ENCODE data around the gene DCHS1. TPM values are rescaled to one million over a fixed set of nuclear protein-coding genes. Genes with fewer than 3 reads are reported as not detected.

The DCHS1 gene
- total and polyA plus RNA-seq, 2 experiments from 2014 or later, result 16.0 to 60.2 TPM

- no peaks in the 10 kb centered on the region for H3K4me1 ChIP-seq (ENCODE audit: low read depth)
- H3K36me3 ChIP-seq, result no peaks in the 10 kb centered on the region
- H3K27ac ChIP-seq, result no peak overlapping the region
- TF ChIP-seq, protein P1, sequence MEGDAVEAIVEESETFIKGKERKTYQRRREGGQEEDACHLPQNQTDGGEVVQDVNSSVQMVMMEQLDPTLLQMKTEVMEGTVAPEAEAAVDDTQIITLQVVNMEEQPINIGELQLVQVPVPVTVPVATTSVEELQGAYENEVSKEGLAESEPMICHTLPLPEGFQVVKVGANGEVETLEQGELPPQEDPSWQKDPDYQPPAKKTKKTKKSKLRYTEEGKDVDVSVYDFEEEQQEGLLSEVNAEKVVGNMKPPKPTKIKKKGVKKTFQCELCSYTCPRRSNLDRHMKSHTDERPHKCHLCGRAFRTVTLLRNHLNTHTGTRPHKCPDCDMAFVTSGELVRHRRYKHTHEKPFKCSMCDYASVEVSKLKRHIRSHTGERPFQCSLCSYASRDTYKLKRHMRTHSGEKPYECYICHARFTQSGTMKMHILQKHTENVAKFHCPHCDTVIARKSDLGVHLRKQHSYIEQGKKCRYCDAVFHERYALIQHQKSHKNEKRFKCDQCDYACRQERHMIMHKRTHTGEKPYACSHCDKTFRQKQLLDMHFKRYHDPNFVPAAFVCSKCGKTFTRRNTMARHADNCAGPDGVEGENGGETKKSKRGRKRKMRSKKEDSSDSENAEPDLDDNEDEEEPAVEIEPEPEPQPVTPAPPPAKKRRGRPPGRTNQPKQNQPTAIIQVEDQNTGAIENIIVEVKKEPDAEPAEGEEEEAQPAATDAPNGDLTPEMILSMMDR (IDR thresholded peaks at IDR 0.05; ENCODE audit: low read depth, low read length), result no peak
- no peak overlapping the region for H3K4me3 ChIP-seq
- no peak for DNase-seq (ENCODE audit: low read depth in 1 of 2, low spot score in 1 of 2)
- no peaks in the 10 kb centered on the region for H3K27me3 ChIP-seq
- H3K9me3 ChIP-seq (ENCODE audit: low read depth), result no peaks in the 10 kb centered on the region
These were observed 19.3 kb upstream of the DCHS1 start for GRCh38 chr11:6674862-6675261.

DNA sequence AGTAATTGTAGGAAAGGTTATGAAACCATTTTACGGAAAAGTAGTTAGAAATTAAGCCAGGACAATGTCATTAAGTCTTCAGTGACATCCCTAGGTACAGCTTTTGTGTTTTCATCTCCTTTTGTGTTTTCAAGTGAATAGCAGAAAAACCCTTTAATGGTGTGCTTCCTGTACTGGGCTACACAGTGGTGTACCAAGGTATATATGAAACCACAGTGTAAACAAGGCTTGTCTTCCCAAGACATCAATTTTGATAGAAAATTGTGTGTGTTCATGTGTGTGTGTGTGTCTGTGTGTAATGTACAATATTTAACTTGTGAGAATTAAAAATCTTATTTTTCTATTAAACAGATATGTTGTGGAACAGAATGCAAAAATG, 18.6 kb upstream of the DCHS1 start:
- H3K27ac ChIP-seq, result no peak overlapping the region
- no peak for DNase-seq (ENCODE audit: low read depth in 1 of 2, low spot score in 1 of 2)
- no peaks in the 10 kb centered on the region for H3K36me3 ChIP-seq
- no peak overlapping the region for H3K4me3 ChIP-seq
- TF ChIP-seq, protein P1 (IDR thresholded peaks at IDR 0.05; ENCODE audit: low read depth, low read length), result no peak
- H3K9me3 ChIP-seq (ENCODE audit: low read depth), result no peaks in the 10 kb centered on the region
- no peaks in the 10 kb centered on the region for H3K4me1 ChIP-seq (ENCODE audit: low read depth)
- H3K27me3 ChIP-seq, result no peaks in the 10 kb centered on the region

DNA sequence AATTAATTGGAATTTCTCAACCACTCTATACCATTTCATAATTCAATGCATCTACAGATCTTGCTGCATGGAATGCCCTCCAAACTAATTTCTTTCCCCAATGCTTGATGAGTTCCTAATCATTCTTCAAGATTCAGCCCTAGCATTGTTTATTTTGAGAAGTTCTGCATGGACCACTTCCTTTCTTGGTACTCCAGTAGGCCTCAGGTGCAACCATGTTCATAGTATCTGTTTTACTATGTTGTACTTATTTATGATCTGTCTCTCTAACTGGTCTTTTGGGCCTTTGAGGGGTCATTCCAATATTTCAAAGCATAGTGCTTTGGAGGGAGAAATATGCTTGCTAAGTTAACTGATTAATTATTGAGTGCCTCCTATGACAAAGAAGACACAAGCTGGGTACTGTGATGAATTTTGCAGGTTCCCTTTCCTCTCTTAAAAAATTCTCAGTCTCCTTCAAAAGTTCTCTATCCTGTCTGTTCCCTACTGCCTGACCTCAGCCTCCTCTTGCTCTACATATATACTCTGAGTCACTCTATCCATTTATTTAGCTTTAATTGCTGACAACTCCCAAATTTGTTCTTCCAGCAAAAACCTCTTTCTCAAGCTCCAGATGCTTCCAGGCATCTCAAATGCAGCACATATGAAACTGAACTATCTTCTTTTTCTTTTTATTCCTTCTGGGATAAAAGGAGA, 18.1 kb upstream of the DCHS1 start:
- Histone ChIP-seq H3K9me3 (ENCODE audit: low read depth) (no peaks in the 10 kb centered on the region), H3K4me1 (ENCODE audit: low read depth) (no peaks in the 10 kb centered on the region), H3K36me3 (no peaks in the 10 kb centered on the region), H3K27me3 (no peaks in the 10 kb centered on the region), H3K27ac (no peak overlapping the region), H3K4me3 (no peak overlapping the region)
- no peak for DNase-seq (ENCODE audit: low read depth in 1 of 2, low spot score in 1 of 2)
- TF ChIP-seq, protein P1 (IDR thresholded peaks at IDR 0.05; ENCODE audit: low read depth, low read length), result no peak

DNA sequence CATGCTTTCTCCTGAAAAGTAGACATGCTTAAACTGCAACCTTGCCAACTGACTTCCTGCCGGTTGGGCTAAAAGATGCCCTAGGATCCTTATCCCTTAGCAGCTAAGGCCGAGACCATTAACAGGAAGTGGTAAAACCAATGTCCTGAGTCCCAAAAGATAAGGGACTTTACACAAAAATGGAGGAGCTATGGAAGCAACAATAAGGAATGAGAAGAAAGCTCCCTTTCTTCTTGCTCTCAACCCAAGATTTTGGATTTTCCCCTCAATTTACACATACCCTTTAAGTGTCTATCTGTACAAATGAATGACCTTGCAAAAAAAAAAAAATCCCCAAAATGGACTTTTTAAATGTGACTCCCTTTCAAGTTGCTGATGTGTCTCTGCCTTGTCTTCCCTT, 16.4 kb upstream of the DCHS1 start:
- Histone ChIP-seq H3K36me3 (no peaks in the 10 kb centered on the region), H3K4me1 (ENCODE audit: low read depth) (no peaks in the 10 kb centered on the region), H3K27ac (no peak overlapping the region), H3K27me3 (no peaks in the 10 kb centered on the region), H3K4me3 (no peak overlapping the region), H3K9me3 (ENCODE audit: low read depth) (no peaks in the 10 kb centered on the region)
- TF ChIP-seq, protein P1 (IDR thresholded peaks at IDR 0.05; ENCODE audit: low read depth, low read length), result no peak
- no peak for DNase-seq (ENCODE audit: low read depth in 1 of 2, low spot score in 1 of 2)

DNA sequence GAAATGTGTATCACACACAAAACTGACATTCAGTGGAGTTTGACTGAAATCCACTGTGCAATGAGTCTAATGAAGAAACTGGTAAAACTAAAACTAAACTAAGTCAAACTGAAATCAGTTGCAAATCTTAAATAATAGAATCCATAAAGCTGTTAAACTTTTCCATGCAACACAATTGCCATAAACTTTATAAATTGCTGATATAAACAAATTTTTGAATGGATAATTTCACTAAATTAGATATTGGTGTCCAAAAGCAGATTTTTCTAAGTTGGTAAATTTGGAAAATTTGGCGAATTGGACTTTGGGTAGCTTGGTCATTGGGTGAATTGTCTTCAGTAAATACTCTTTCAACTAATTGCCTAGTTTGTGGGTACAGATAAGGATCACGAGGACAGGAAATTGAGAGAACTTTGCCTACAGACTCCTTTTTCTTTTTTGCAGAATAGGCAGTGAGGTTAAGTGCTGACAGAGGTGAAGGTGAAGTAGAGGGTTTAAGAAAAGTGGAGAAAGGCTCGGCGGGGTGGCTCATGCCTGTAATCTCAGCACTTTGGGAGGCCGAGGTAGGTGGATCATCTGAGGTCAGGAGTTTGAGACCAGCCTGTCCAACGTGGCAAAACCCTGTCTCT, 14.7 kb upstream of the DCHS1 start:
- no peak overlapping the region for H3K27ac ChIP-seq
- H3K4me1 ChIP-seq (ENCODE audit: low read depth), result no peaks in the 10 kb centered on the region
- no peaks in the 10 kb centered on the region for H3K36me3 ChIP-seq
- no peaks in the 10 kb centered on the region for H3K27me3 ChIP-seq
- no peak overlapping the region for H3K4me3 ChIP-seq
- TF ChIP-seq, protein P1 (IDR thresholded peaks at IDR 0.05; ENCODE audit: low read depth, low read length), result no peak
- DNase-seq (ENCODE audit: low read depth in 1 of 2, low spot score in 1 of 2), result no peak
- H3K9me3 ChIP-seq (ENCODE audit: low read depth), result no peaks in the 10 kb centered on the region

Measured in cardiac muscle cell (in vitro differentiated cells and primary cell).